ENCODE data around the gene S100A7A. TPM values are rescaled to one million over a fixed set of nuclear protein-coding genes. Genes with fewer than 3 reads are reported as not detected.

S100A7A gene
- total RNA-seq, 1 donor from 2014 or later, result not detected

- Mint-ChIP-seq H3K4me1 (no peaks in the 10 kb centered on the region), H3K27ac (no peak overlapping the region), H3K4me3 (no peak overlapping the region), H3K9me3 (no peaks in the 10 kb centered on the region), H3K36me3 (ENCODE audit: low read depth) (no peaks in the 10 kb centered on the region), H3K27me3 (peaks cover 26% of the 10 kb centered on the region)
- CTCF ChIA-PET, result no interaction called here
- POLR2A ChIA-PET, result no interaction called here
- ATAC-seq (ENCODE audit: low read depth), result no peak
- intact Hi-C loops (cut with micrococcal nuclease), result no loop called here
- no peak for TF ChIP-seq CTCF (IDR thresholded peaks at IDR 0.05)
- no peak for DNase-seq
Observed at GRCh38 chr1:153437236-153437635, 20.9 kb downstream of the S100A7A start.

GRCh38 chr1:153438599-153438998 is 22.3 kb downstream of the S100A7A start:
- TF ChIP-seq CTCF (IDR thresholded peaks at IDR 0.05), result no peak
- POLR2A ChIA-PET, result no interaction called here
- H3K4me1 Mint-ChIP-seq, result no peaks in the 10 kb centered on the region
- H3K27ac Mint-ChIP-seq, result no peak overlapping the region
- ATAC-seq (ENCODE audit: low read depth) (no peak), DNase-seq (no peak)
- intact Hi-C loops (cut with micrococcal nuclease), result no loop called here
- no peak overlapping the region for H3K4me3 Mint-ChIP-seq
- CTCF ChIA-PET, result no interaction called here
- peaks cover 22% of the 10 kb centered on the region for H3K27me3 Mint-ChIP-seq
- H3K36me3 Mint-ChIP-seq (ENCODE audit: low read depth), result no peaks in the 10 kb centered on the region
- no peaks in the 10 kb centered on the region for H3K9me3 Mint-ChIP-seq

- no peaks in the 10 kb centered on the region for H3K9me3 Mint-ChIP-seq
- no peak overlapping the region for H3K4me3 Mint-ChIP-seq
Observed at GRCh38 chr1:153439273-153439672, 23.0 kb downstream of the S100A7A start.

GRCh38 chr1:153441238-153441755 is 25.0 kb downstream of the S100A7A start:
- ChIA-PET POLR2A (no interaction called here), CTCF (no interaction called here)
- H3K4me1 Mint-ChIP-seq, result no peaks in the 10 kb centered on the region
- no peak for TF ChIP-seq CTCF (IDR thresholded peaks at IDR 0.05)
- no peaks in the 10 kb centered on the region for H3K36me3 Mint-ChIP-seq (ENCODE audit: low read depth)
- H3K27ac Mint-ChIP-seq, result no peak overlapping the region
- no peak overlapping the region for H3K4me3 Mint-ChIP-seq
- H3K9me3 Mint-ChIP-seq, result no peaks in the 10 kb centered on the region
- ATAC-seq (ENCODE audit: low read depth), result no peak
- peaks cover 20% of the 10 kb centered on the region for H3K27me3 Mint-ChIP-seq
- DNase-seq, result no peak
- intact Hi-C loops (cut with micrococcal nuclease), result no loop called here

More at GRCh38 chr1:153439273-153439672, 23.0 kb downstream of the S100A7A start:
- Mint-ChIP-seq H3K4me1 (no peaks in the 10 kb centered on the region), H3K27me3 (peaks cover 16% of the 10 kb centered on the region), H3K27ac (no peak overlapping the region), H3K36me3 (ENCODE audit: low read depth) (no peaks in the 10 kb centered on the region)
- CTCF ChIA-PET, result no interaction called here
- TF ChIP-seq CTCF (IDR thresholded peaks at IDR 0.05), result no peak
- POLR2A ChIA-PET, result no interaction called here
- intact Hi-C loops (cut with micrococcal nuclease), result no loop called here
- ATAC-seq (ENCODE audit: low read depth) (no peak), DNase-seq (no peak)

- Mint-ChIP-seq H3K4me1 (no peaks in the 10 kb centered on the region), H3K27ac (no peak overlapping the region), H3K27me3 (peaks cover 18% of the 10 kb centered on the region), H3K36me3 (ENCODE audit: low read depth) (no peaks in the 10 kb centered on the region), H3K4me3 (no peak overlapping the region), H3K9me3 (no peaks in the 10 kb centered on the region)
- ChIA-PET CTCF (no interaction called here), POLR2A (no interaction called here)
- no peak for TF ChIP-seq CTCF (IDR thresholded peaks at IDR 0.05)
- DNase-seq, result no peak
- intact Hi-C loops (cut with micrococcal nuclease), result no loop called here
- ATAC-seq (ENCODE audit: low read depth), result no peak
Observed at GRCh38 chr1:153443486-153443885, 27.2 kb downstream of the S100A7A start.

All from activated B cell treated with CpG ODN at 0.5 μM for 24 hours (primary cell).